HG03159 (cell line): ENCODE measurements around the gene OR6N1.
A peak's percentile ranks its signal among the peaks of the same experiment; 100 is the strongest.

Experiments used
- ATAC-seq: cut with Tn5 transposase; IDR thresholded peaks from one replicate; pipeline ENCODE4 v1.9.1; 2021; ENCODE audit warnings: mild to moderate bottlenecking, moderate library complexity; ENCODE audit not compliant: unreplicated experiment

OR6N1 gene, protein sequence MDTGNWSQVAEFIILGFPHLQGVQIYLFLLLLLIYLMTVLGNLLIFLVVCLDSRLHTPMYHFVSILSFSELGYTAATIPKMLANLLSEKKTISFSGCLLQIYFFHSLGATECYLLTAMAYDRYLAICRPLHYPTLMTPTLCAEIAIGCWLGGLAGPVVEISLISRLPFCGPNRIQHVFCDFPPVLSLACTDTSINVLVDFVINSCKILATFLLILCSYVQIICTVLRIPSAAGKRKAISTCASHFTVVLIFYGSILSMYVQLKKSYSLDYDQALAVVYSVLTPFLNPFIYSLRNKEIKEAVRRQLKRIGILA

DNA sequence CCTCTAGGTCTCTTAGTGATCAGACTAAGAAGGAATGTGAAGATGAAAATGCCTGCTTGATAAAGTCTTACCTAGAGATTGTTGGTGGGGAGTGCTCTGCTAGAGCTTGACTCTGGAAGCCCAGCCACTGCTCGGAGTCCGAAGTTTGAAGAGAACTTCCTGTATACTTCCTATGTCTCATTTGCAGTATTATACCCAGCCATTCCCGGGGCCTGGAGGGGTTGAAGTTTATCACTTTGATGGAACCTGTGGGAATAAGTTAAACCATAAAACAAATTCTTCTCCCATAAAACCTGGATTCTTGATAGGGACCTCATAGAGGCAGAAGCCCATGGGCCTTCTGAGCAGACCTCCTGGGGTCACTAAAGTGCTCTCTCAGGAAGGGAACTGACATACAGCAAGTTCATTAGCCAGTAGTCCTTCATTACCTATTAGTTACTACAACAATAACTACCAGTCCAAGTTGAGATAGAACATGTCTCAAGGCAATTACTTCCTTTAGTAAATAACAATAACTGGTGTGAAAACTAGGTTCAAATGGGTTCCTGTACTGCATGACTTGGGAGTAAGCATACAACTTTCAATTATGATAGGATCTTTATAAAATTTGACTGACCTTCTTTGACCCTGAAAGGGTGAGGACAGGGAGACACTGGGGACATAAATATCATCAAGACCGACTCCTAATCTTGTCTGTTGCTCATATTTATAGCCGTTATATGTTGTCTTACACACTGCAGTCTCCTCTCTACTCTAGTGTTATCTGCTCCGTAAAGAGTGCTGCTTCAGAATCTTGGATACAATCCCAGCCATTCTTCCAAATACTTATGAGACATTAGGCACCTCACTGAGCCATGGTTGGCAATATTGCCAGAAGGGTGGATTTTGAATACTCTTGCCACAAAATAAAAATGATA is at the start of gene OR6N1:
TSS of gene OR6N1 (minus strand) at position 246 of the 917 bp plus-strand sequence. CDS start 5,513 bp downstream, outside the sequence.
- no peak for ATAC-seq

GRCh38 chr1:158821723-158822122 is 49.7 kb upstream of the OR6N1 start:
- ATAC-seq = no peak

GRCh38 chr1:158819461-158820443 is 47.8 kb upstream of the OR6N1 start:
- ATAC-seq = peak; percentile 96

DNA sequence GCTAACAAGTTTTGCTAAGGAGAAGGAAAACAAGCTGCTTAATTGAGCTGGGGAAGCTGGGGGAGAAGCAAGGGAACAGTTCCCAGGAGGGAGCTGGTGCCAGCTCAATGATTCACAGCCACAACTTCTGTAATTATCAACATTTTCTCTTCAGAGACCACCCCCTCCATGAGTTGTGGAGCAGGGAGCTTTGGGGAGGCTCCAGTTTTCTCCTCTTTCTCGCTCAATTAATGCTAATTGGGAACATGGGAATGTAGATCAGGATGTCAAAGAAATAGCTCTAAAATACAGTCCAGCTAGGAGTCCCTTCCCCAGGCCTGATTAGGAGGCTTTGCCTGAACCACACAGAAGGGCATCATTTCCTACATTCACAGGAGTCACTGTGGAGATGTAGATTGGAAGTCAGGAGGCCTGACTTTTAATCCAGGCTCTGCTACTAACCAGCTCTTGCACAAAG is 47.0 kb upstream of the OR6N1 start:
- peak; percentile 2 for ATAC-seq

DNA sequence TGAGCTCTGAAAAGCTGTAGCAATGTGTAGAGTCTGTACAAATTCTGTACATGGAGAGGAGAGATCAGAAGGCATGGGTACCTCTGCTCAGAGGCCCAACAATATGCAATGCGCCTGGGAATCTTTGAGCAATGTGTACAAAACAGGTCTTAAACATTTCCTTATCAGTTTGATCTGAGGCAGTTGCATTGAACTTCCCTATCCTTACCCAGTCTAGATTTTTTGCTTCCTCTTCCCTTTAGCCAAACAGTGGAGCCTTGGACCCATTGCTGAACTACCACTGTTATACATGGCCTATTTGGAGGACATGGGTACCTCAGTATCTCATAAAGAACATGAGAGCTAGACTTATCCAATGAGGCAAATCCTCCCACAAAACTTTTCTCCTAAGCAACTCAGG is 46.6 kb upstream of the OR6N1 start:
- no peak for ATAC-seq

GRCh38 chr1:158814970-158815369 is 43.0 kb upstream of the OR6N1 start:
- ATAC-seq = no peak

DNA sequence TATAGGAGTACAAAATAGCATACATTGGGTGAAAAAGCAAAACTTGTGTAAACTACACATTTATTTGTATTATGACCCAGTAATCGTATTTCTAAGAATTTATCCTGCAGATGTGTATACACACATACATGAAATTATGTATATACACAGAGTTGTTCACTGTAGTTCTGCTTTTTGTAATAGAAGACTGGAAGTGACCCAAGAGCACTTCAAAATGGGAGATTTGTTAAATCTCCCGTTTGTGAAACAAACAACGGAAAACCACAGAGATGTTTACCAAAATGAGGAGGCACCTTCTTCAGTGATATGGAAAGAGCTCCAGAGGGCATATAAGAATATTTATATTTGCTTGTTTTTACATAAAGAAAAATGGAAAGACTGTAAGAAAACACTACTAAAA is 41.2 kb upstream of the OR6N1 start:
- ATAC-seq = no peak

DNA sequence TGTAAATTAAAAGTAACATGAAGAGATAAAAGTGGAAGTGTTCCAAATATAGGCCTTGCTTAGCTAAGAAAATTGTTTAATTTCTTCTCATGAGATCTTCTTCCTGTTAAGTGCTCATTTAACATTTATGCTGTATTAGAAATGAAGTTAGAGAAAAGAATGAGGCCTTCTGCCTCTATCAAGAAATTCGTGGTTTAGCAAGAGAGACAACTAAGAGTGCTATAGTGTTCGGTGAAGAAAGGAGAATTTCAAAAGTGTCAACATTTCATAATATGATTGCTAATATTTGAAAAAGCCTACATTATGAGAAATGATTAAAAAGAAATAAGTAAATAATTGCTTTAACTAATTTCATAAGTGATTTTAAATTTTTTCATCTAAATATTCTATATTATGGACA is 40.3 kb upstream of the OR6N1 start:
- ATAC-seq = no peak

DNA sequence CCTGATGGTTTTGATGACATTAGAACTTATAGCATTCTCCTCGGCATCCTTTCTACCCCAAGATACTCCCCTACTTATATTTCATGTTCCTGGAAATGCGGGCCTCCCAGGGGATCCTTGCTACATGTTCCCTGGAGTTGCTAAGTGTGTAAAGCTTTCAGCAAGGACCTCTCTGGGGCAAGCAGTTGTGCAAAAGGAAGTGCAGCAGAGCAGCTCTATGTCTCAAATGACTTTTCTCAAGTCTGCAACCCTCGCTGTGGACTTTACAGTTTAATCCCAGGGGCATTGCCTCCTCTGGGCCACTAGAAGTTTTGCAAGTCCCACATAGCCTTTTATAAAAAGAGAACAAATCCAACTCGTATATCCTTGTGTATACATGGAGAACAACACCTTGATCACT is 38.3 kb upstream of the OR6N1 start:
- ATAC-seq = no peak

DNA sequence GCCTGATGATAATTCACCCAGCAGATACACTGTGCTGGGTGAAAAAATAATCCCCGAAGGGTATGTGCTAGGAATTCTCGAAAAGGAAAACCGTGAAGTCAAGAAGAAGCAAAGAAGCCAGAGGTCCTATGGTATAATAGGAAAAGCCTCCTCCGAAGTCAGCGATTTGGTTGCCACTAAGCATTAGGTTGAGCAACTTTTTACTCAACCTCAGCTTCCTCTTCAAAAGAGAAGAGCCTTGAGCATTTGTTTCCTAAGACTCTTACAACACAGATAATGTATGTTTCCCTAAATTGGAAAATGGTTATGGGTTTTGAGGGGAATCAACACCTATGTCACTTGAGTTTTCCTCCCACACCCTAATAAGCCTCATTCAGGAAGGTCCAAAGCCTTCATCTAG is 37.9 kb upstream of the OR6N1 start:
- ATAC-seq = no peak

DNA sequence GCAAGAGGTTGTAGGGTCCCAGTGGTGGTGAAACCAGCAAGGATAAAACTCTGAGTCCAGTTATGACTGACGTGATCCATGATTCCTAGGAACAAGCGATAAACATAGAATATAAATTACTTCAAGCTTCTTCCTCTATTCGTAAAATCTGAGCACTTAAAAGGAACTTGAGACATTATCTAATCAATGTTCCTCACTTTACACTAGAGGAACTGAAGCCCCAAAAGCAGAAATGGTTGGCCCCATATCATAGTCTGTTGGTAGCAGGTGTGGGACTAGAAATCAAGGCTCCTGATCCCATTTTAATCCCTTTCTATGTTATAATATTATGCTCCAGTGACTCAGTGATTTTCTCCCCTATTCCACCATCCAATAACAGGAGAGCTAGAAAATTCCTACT is 37.3 kb upstream of the OR6N1 start:
- ATAC-seq = no peak

DNA sequence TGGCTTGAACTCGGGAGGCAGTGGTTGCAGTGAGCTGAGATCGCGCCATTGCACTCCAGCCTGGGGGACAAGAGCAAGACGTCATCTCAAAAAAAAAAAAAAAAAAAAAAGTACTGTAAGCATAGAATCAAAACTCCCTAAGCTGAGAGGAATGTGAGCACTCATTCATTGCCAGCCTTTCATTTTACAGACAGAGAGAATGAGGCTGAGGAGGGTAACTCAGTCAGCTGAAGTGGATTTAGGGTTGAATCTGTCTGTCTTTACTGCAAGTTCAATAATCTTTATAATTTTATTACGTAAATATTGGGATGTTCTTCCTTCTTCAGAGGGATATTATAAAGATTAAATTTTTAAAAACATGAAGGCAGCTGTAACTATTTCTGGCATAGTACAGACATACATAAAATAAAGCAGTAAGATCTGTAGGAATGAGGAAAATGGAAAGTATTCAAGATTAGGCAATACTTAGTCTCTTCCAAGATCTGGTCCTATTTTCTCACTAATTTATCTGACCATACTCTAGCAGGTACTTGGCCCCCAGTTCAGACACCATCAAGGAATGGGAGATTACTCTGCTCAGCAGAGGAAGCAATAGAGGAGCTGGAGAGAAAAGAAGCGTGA is 35.0 kb upstream of the OR6N1 start:
- ATAC-seq = no peak

GRCh38 chr1:158803678-158804077 is 31.7 kb upstream of the OR6N1 start:
- ATAC-seq = no peak

- no peak for ATAC-seq
These were observed 29.4 kb upstream of the OR6N1 start for GRCh38 chr1:158801396-158801795.

DNA sequence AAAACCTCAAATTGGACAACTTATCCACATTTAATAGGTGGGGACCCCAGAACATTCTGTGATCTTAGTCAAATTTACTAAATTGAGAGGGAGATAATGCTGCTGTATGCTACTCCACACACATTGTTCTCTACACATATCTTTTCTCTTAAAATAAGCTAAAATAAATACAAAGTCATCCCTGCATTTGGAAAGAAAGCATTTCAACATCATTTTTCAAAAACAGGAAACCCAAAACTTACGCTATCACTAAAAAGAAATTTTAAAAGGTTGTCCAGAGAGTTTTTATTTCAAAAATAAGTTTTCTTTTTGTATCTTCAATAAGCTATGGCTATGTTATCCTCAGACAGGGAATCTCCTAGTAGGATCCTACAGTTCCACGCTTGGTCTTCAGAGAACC is 28.5 kb upstream of the OR6N1 start:
- ATAC-seq = no peak

- no peak for ATAC-seq
These were observed 27.7 kb upstream of the OR6N1 start for GRCh38 chr1:158799689-158800088.

- ATAC-seq = no peak
These were observed 26.5 kb upstream of the OR6N1 start for GRCh38 chr1:158798531-158798930.

GRCh38 chr1:158794247-158794646 is 22.3 kb upstream of the OR6N1 start:
- no peak for ATAC-seq

DNA sequence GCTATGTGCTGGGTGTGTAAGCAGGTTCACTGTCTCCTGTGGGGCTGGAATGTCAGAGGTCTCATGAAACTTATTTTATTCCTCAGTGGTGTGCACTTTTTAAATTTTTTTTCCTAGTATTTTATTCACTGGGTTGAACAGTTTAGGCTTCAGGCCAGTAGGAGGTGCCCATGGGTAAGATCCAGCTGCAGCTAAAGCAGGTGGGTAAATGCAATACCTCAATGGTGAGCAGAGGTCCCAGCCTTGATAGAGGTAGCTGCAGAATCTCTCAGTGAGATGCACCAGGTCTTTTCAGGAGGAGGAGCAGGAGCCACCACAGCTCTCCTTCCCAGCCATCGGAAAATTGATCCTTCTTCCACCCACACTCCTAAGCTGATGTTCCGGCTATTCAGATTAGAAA is 21.6 kb upstream of the OR6N1 start:
- peak; percentile 52 for ATAC-seq

GRCh38 chr1:158781104-158781503 is 9.1 kb upstream of the OR6N1 start, which contains the start of gene OR6N2:
Gene OR6N2 (minus strand): TSS chr1:158781204. CDS start chr1:158777635, 3,569 bp downstream.
- ATAC-seq = no peak
